ENCODE measurements around the gene MGME1.

GRCh38 chr20:17985388-17986018 lies 16.7 kb downstream of the MGME1 start:
- TF ChIP-seq CTCF (IDR thresholded peaks at IDR 0.05): no peak
- no peak for TF ChIP-seq POLR2A (IDR thresholded peaks at IDR 0.05)

Data from uterus (tissue), 2 donors.